HL-60 (cell line): ENCODE results near the gene GGTLC1.
"Not testable (repeated sequence)": the region's sequence is repeated elsewhere in the genome, so short reads cannot be mapped to it uniquely, and the experiment has no call there.

Source experiments
- CTCF ChIP-seq: IDR thresholded peaks from one replicate; pipeline ENCODE4 v1.5.1; 2011; ENCODE audit warnings: low read length, control low read depth, inconsistent platforms; ENCODE audit not compliant: insufficient read depth
- REST ChIP-seq: IDR thresholded peaks from 2 replicates; pipeline ENCODE4 v1.6.1; 2012; ENCODE audit warnings: low read depth; ENCODE audit not compliant: insufficient replicate concordance

GRCh38 chr20:23986310-23986709, 2.3 kb downstream of the GGTLC1 start:
- TF ChIP-seq REST, CTCF: not testable (repeated sequence)
